Activated naive CD4-positive, alpha-beta T cell treated with anti-CD3 and anti-CD28 coated beads, Interleukin-2, amount 10 ng/mL, durations not matched to agents 7 days and 5 days (primary cell): ENCODE results near the gene PDE3B.
"Not testable (repeated sequence)": the region's sequence is repeated elsewhere in the genome, so short reads cannot be mapped to it uniquely, and the experiment has no call there.

Experiments
- CTCF ChIA-PET: fragments of 350-600 bp; sonication (Branson Sonifier 250); formaldehyde crosslinking; loops from one replicate; lab custom pipeline; 2021; ENCODE audit warnings: antibody characterized with exemption; lab: Charles Lee
- DNase-seq: peaks from one replicate; pipeline ENCODE4 v3.0.0-alpha.2; 2020
- H3K27ac Mint-ChIP-seq: one replicate; pipeline ENCODE4 v1.8.0; 2021; ENCODE audit warnings: mild to moderate bottlenecking, moderate library complexity, mixed read lengths
- H3K27me3 Mint-ChIP-seq: one replicate; pipeline ENCODE4 v1.8.0; 2021; ENCODE audit warnings: mild to moderate bottlenecking, mixed read lengths
- H3K36me3 Mint-ChIP-seq: one replicate; pipeline ENCODE4 v1.8.0; 2021; ENCODE audit warnings: mixed read lengths
- H3K4me1 Mint-ChIP-seq: one replicate; pipeline ENCODE4 v1.8.0; 2021; ENCODE audit warnings: mixed read lengths
- H3K4me3 Mint-ChIP-seq: one replicate; pipeline ENCODE4 v1.8.0; 2021; ENCODE audit warnings: mild to moderate bottlenecking, moderate library complexity, mixed read lengths
- H3K9me3 Mint-ChIP-seq: one replicate; pipeline ENCODE4 v1.8.0; 2021; ENCODE audit warnings: mixed read lengths

PDE3B gene

DNA sequence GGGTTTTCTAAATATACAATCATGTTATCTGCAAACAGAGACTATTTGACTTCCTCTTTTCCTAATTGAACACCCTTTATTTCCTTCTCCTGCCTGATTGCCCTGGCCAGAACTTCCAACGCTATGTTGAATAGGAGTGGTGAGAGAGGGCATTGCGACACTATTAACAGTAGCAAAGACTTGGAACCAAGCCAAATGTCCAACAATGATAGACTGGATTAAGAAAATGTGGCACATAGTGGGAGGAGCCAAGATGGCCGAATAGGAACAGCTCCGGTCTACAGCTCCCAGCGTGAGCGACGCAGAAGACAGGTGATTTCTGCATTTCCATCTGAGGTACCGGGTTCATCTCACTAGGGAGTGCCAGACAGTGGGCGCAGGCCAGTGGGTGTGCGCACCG is 72.1 kb downstream of the PDE3B start:
- H3K36me3 Mint-ChIP-seq: peaks cover 34% of the 10 kb centered on the region
- DNase-seq, H3K27ac Mint-ChIP-seq, CTCF ChIA-PET, H3K4me3 Mint-ChIP-seq, H3K27me3 Mint-ChIP-seq: not testable (repeated sequence)
- peaks cover 17% of the 10 kb centered on the region for H3K9me3 Mint-ChIP-seq
- peaks cover 28% of the 10 kb centered on the region for H3K4me1 Mint-ChIP-seq

DNA sequence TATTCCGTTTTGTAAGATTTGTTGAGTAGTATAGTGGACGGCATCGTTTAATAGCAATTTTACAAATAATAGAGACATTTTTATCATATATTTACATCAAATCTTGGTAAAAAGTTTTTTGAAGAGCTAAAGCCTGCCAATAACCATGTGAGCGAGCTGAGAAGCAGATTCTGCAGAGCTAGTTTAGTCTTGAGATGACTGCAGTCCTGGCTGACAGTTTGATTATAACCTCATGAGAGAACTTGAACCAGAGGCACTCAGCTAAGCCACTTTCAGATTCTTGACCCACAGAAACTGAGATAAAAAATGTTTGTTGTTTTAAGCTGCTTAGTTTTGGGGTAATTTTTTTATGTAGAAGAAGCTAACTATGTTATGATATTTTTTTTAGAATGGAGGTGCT is 78.9 kb downstream of the PDE3B start:
- Mint-ChIP-seq H3K27ac (no peak overlapping the region), H3K27me3 (no peaks in the 10 kb centered on the region), H3K4me3 (no peak overlapping the region), H3K4me1 (peaks cover 27% of the 10 kb centered on the region), H3K9me3 (peaks cover 4% of the 10 kb centered on the region), H3K36me3 (peaks cover 30% of the 10 kb centered on the region)
- no peak for DNase-seq
- CTCF ChIA-PET: interaction anchor here (1.7 kb wide), 1 partner anchor 8 kb away, joined by 4 read pairs; no protein-coding TSS in a partner anchor

DNA sequence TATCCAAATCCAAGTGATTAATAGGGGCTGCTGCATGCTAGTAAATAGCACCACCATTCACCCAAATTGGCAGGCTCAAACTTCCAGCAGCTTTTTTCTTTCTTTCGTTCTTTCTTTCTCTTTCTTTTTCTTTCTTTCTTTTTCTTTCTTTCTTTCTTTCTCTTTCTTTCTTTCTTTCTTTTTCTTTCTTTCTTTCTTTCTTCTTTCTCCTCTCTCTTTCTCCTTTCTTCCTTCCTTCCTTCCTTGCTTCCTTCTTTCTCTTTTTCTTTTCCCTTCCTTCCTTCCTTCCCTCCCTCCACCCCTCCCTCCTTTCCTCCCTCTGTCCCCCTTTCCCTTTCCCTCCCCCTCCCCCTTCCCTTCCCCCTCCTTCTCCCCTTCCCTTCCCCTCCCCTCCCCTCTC is 81.5 kb downstream of the PDE3B start:
- no peak for DNase-seq
- Mint-ChIP-seq H3K36me3 (peaks cover 41% of the 10 kb centered on the region), H3K27me3 (no peaks in the 10 kb centered on the region), H3K9me3 (peaks cover 6% of the 10 kb centered on the region), H3K27ac (no peak overlapping the region), H3K4me1 (peaks cover 41% of the 10 kb centered on the region), H3K4me3 (no peak overlapping the region)
- CTCF ChIA-PET: no interaction called here

DNA sequence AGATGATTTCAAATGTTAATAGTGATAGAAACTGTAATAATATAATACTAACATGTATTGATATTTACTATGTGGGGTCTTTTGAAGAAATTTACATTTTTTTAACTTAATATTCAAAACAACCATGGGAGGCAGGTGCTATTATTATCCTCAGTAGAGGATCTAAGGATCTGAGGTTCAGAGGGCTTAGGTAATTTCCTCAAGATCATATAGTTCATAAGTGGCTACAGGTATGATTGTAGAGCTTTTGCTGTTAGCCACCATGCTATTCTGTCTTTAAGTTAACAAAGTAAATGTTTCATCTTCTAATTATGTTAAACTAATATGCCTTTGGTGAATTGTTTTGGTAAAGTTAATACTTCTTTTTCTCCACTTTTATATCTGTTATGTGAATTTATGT is 83.6 kb downstream of the PDE3B start:
- DNase-seq: no peak
- H3K27me3 Mint-ChIP-seq: no peaks in the 10 kb centered on the region
- H3K9me3 Mint-ChIP-seq: peaks cover 5% of the 10 kb centered on the region
- H3K4me1 Mint-ChIP-seq: peaks cover 47% of the 10 kb centered on the region
- CTCF ChIA-PET: interaction anchor here (1.7 kb wide), 1 partner anchor 181 kb away, joined by 4 read pairs; no protein-coding TSS in a partner anchor
- H3K4me3 Mint-ChIP-seq: no peak overlapping the region
- no peak overlapping the region for H3K27ac Mint-ChIP-seq
- H3K36me3 Mint-ChIP-seq: peaks cover 49% of the 10 kb centered on the region

DNA sequence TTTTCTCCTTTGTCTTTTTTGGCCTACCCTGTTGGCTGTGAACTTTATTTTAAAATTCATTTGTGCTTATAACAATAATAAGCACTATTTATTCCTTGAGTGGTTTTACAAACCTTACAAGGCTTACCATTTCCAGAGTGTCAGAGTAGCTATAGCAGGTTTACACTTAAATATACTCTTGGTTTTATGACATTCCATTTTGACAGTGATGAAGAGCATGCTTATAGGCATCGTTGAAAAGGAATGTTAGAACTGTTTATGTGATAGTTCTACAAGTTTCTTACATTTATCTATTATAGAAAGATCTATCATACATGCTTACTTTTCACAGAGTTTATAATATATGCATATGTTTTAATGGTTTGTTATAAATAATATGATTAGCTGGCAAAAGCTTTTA is 84.1 kb downstream of the PDE3B start:
- no peak overlapping the region for H3K4me3 Mint-ChIP-seq
- H3K4me1 Mint-ChIP-seq: peaks cover 48% of the 10 kb centered on the region
- no peak overlapping the region for H3K27ac Mint-ChIP-seq
- peaks cover 5% of the 10 kb centered on the region for H3K9me3 Mint-ChIP-seq
- H3K27me3 Mint-ChIP-seq: no peaks in the 10 kb centered on the region
- CTCF ChIA-PET: no interaction called here
- H3K36me3 Mint-ChIP-seq: peaks cover 52% of the 10 kb centered on the region
- no peak for DNase-seq

DNA sequence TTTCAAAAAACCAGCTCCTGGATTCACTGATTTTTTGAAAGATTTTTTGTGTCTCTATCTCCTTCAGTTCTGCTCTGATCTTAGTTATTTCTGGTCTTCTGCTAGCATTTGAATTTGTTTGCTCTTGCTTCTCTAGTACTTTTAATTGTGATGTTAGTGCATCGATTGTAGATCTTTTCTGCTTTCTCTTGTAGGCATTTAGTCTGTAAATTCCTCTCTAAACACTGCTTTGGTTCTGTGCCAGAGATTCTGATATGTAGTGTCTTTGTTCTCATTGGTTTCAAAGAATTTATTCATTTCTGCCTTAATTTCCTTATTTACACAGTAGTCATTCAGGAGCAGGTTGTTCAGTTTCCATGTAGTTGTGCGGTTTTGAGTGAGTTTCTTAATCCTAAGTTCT is 96.9 kb downstream of the PDE3B start:
- H3K27ac Mint-ChIP-seq, H3K4me3 Mint-ChIP-seq, H3K27me3 Mint-ChIP-seq, CTCF ChIA-PET, DNase-seq: not testable (repeated sequence)
- Mint-ChIP-seq H3K4me1 (peaks cover 67% of the 10 kb centered on the region), H3K9me3 (peaks cover 50% of the 10 kb centered on the region), H3K36me3 (peaks cover 85% of the 10 kb centered on the region)

DNA sequence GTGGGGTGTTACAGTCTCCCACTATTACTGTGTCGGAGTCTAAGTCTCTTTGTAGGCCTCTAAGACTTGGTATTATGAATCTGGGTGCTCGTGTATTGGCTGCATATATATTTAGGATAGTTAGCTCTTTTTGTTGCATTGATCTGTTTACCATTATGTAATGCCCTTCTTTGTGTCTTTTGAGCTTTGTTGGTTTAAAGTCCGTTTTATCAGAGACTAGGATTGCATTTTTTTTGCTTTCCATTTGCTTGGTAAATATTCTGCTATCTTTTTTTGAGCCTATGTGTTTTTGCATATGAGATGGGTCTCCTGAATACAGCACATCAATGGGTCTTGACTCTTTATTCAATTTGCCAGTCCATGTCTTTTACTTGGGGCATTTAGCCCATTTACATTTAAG is 97.6 kb downstream of the PDE3B start:
- Mint-ChIP-seq H3K9me3 (peaks cover 47% of the 10 kb centered on the region), H3K36me3 (peaks cover 84% of the 10 kb centered on the region), H3K4me1 (peaks cover 65% of the 10 kb centered on the region), H3K27me3 (no peaks in the 10 kb centered on the region), H3K4me3 (no peak overlapping the region), H3K27ac (no peak overlapping the region)
- DNase-seq: no peak
- CTCF ChIA-PET: no interaction called here

DNA sequence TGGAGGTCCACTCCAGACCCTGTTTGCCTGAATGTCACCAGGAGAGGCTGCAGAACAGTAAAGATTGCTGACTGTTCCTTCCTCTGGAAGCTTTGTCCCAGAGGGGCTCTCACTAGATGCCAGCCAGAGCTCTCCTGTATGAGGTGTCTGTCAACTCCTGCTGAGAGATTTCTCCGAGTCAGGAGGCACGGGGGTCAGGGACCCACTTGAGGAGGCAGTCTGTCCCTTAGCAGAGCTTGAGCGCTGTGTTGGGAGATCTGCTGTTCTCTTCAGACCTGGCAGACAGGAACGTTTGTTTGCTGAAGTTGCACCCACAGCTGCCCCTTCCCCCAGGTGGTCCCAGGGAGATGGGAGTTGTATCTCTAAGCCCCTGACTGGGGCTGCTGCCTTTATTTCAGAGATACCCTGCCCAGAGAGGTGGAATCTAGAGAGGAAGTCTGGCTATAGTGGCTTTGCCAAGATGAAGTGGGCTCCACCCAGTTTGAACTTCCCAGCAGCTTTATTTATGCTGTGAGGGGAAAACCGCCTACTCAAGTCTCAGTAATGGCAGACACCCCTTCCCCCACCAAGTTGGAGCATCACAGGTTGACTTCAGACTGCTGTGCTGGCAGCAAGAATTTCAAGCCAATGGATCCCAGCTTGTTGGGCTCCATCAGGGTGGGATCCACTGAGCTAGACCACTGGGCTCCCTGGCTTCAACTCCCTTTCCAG is 99.4 kb downstream of the PDE3B start:
- Mint-ChIP-seq H3K9me3 (peaks cover 47% of the 10 kb centered on the region), H3K4me3 (no peak overlapping the region), H3K27ac (no peak overlapping the region), H3K27me3 (no peaks in the 10 kb centered on the region), H3K36me3 (peaks cover 82% of the 10 kb centered on the region), H3K4me1 (peaks cover 72% of the 10 kb centered on the region)
- no peak for DNase-seq
- CTCF ChIA-PET: interaction anchor here (0.6 kb wide), 1 partner anchor 98 kb away, joined by 3 read pairs; no protein-coding TSS in a partner anchor

DNA sequence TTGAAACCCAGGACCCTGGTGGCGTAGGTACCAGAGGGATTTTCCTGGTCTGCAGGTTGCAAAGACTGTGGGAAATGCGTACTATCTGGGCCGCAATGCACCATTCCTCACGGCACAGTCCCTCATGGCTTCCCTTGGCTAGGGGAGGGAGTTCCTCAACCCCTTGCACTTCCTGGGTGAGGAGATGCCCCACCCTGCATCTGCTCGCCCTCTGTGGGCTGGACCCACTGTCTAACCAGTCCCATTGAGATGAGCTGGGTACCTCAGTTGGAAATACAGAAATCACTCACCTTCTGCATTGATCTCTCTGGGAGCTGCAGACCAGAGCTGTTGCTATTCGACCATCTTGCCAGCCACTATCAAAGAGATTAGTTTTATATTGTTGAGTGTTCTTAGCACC is 100.1 kb downstream of the PDE3B start:
- not testable (repeated sequence) for DNase-seq, H3K27me3 Mint-ChIP-seq, H3K4me3 Mint-ChIP-seq
- H3K9me3 Mint-ChIP-seq: peaks cover 40% of the 10 kb centered on the region
- CTCF ChIA-PET: interaction anchor here (0.6 kb wide), 1 partner anchor 99 kb away, joined by 3 read pairs; no protein-coding TSS in a partner anchor
- H3K27ac Mint-ChIP-seq: peak overlapping the region; percentile 13
- peaks cover 67% of the 10 kb centered on the region for H3K4me1 Mint-ChIP-seq
- H3K36me3 Mint-ChIP-seq: peaks cover 76% of the 10 kb centered on the region

DNA sequence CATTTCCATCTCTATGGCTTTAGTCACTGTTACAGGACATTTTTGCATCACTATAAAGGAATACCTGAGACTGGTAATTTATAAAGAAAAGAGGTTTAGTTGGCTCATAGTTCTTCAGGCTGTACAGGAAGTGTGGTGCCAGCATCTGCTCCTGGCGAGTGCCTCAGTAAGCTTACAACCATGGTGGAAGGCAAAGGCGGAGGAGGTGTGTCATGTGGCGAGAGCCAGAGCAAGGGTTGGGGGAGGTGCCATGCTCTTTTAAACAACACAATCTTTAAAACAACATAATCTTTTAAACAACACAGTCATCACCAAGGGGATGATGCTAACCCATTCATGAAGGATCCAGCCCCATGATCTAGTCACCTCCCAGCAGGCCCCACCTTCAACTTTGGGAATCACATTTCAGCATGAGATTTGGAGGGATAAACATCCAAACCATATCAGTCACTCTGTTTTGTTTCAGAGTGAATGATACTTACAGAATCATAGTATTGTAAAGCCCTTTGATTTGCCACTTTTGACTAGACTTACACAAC is 103.3 kb downstream of the PDE3B start:
- Mint-ChIP-seq H3K4me3 (no peak overlapping the region), H3K27me3 (no peaks in the 10 kb centered on the region), H3K4me1 (peaks cover 62% of the 10 kb centered on the region), H3K9me3 (peaks cover 11% of the 10 kb centered on the region), H3K27ac (no peak overlapping the region), H3K36me3 (peaks cover 56% of the 10 kb centered on the region)
- CTCF ChIA-PET: no interaction called here
- no peak for DNase-seq

DNA sequence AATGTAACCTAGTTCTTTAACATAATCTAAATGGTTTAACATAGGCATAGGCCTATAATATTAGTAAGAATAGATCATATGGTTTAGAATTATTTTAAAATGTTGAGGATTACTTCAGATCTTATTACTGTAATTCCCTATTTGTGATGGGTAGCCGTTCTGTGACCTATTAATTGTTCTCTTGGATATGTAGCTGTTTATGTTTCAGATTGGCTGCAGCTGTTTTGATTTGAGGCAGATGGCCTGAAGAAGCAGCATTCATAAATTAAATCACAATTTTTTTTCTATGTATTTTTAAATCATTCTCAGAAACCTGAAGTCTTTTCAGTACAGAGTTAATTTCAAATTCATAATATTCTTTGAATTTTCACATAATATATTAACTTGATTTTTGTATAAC is 104.5 kb downstream of the PDE3B start:
- H3K36me3 Mint-ChIP-seq: peaks cover 49% of the 10 kb centered on the region
- H3K4me1 Mint-ChIP-seq: peaks cover 62% of the 10 kb centered on the region
- CTCF ChIA-PET: interaction anchor here (1.4 kb wide), 1 partner anchor 44 kb away, joined by 3 read pairs; no protein-coding TSS in a partner anchor
- H3K27ac Mint-ChIP-seq: no peak overlapping the region
- H3K4me3 Mint-ChIP-seq: no peak overlapping the region
- no peak for DNase-seq
- H3K27me3 Mint-ChIP-seq: no peaks in the 10 kb centered on the region
- H3K9me3 Mint-ChIP-seq: peaks cover 5% of the 10 kb centered on the region

DNA sequence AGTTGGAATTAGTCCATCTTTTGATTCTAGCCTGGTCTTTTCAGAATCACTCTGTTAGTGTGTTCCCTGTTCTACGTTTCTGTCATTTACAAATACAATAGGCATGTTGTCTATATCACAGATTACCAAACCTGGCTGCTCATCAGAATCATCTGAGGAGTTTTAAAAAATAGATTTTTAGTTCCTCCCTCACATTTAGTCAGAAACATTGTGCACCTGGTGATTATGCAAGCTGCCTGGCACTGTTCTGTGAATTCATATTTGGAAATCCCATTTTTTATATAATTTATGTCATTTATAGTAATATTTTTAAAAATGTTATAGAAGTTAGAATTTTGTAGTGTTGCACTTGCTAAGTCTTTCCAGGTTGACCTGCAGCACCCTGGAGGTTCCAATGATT is 107.3 kb downstream of the PDE3B start:
- no peaks in the 10 kb centered on the region for H3K27me3 Mint-ChIP-seq
- H3K27ac Mint-ChIP-seq: no peak overlapping the region
- CTCF ChIA-PET: no interaction called here
- H3K36me3 Mint-ChIP-seq: peaks cover 40% of the 10 kb centered on the region
- no peak overlapping the region for H3K4me3 Mint-ChIP-seq
- DNase-seq: no peak
- peaks cover 53% of the 10 kb centered on the region for H3K4me1 Mint-ChIP-seq
- H3K9me3 Mint-ChIP-seq: no peaks in the 10 kb centered on the region

DNA sequence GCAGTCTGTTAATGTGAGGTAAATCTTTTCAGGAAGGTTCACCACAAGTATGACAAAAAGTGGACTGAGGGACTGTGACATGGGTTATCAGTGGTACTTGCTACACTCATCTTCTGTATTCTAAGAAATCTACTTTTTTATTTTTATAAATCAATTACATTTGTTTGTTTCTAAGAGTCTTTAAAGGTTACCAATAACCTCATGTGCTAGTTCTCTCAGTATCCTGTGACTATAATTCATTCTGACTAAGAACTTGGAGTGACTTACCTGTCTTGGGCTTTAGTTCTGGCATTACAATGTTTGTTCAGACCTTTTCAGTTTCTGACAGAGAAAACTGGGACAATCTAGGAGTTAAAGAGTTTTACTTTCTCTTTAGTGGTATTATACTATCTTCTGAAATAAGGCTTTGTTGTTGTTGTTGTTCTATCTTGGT is 108.4 kb downstream of the PDE3B start:
- CTCF ChIA-PET: no interaction called here
- H3K9me3 Mint-ChIP-seq: peaks cover 2% of the 10 kb centered on the region

DNA sequence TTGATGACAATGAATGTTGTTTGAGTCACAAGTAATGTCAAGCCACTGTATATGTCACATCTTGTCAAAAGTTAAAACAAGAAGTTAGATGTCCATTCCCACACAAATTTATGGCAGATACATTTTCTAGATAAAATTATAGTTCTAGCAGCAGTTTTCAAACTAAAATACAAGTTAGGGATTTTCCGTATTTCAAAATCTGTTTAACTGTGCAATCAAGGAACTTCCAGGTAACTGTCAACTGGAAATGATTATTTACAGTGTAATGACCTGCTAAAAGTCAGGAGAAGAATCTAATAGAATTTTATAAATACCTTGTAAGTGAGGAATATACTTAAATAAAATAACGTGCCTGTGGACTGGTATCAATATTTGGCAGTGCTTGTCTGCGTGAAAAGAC is 111.5 kb downstream of the PDE3B start:
- H3K36me3 Mint-ChIP-seq: peaks cover 39% of the 10 kb centered on the region
- peaks cover 46% of the 10 kb centered on the region for H3K4me1 Mint-ChIP-seq
- H3K9me3 Mint-ChIP-seq: peaks cover 6% of the 10 kb centered on the region
- CTCF ChIA-PET: no interaction called here
- H3K27ac Mint-ChIP-seq: no peak overlapping the region
- H3K27me3 Mint-ChIP-seq: no peaks in the 10 kb centered on the region
- no peak overlapping the region for H3K4me3 Mint-ChIP-seq
- no peak for DNase-seq

More for the DNA sequence above, 108.4 kb downstream of the PDE3B start:
- Mint-ChIP-seq H3K27ac (peak overlapping the region; percentile 35), H3K4me3 (no peak overlapping the region), H3K27me3 (no peaks in the 10 kb centered on the region), H3K36me3 (peaks cover 39% of the 10 kb centered on the region), H3K4me1 (peaks cover 47% of the 10 kb centered on the region)
- no peak for DNase-seq

DNA sequence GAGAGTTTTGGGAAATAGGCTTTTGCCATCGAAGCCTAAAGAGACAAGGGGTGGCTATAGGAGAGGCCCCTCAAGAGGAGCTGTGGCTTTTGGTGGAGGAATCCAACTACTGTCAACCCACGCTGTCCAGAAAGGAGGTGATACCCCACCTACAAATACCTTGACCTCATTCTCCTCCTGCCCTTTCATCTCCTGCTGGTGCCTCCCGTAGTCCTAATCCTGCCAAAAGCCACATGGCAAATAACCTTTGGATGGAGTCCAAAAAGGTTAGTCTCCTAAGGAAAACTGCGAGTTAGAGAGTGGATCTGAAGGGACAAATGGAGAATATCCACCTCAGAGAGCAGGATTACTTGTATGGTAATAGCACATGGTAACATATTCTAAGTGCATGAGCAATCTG is 112.7 kb downstream of the PDE3B start:
- Mint-ChIP-seq H3K36me3 (peaks cover 38% of the 10 kb centered on the region), H3K9me3 (peaks cover 6% of the 10 kb centered on the region), H3K27ac (no peak overlapping the region), H3K4me3 (no peak overlapping the region), H3K4me1 (peaks cover 48% of the 10 kb centered on the region), H3K27me3 (no peaks in the 10 kb centered on the region)
- DNase-seq: no peak
- CTCF ChIA-PET: no interaction called here
